ENCODE results near the gene VAMP4. TPM values are rescaled to one million over a fixed set of nuclear protein-coding genes. Genes with fewer than 3 reads are reported as not detected.

The VAMP4 gene
- total RNA-seq, 4 donors from 2014 or later: 6.0 to 14.3 (median 9.4) TPM

- H3K27me3 ChIP-seq: no peaks in the 10 kb centered on the region
- in situ Hi-C loops (cut with MboI; ENCODE audit: low pct_ligation_motif_present in 1 of 4, low pct_unique_long_range_greater_than_20kb in 1 of 4, low sequenced_read_pairs in 3 of 4): no loop called here
- intact Hi-C loops (cut with DNase I; ENCODE audit: low total_unique reads): no loop called here
- H3K36me3 ChIP-seq: no peaks in the 10 kb centered on the region
- H3K4me3 ChIP-seq: no peak overlapping the region
- DNase-seq: no peak
- no peaks in the 10 kb centered on the region for H3K4me1 ChIP-seq
- no peaks in the 10 kb centered on the region for H3K9me3 ChIP-seq
- TF ChIP-seq POLR2AphosphoS5 (IDR thresholded peaks at IDR 0.05) (no peak), CTCF (IDR thresholded peaks at IDR 0.05) (no peak), POLR2A (IDR thresholded peaks at IDR 0.05) (no peak), EP300 (IDR thresholded peaks at IDR 0.05; ENCODE audit: low read depth) (no peak)
- H3K27ac ChIP-seq: no peak overlapping the region
Observed at GRCh38 chr1:171758011-171758410, 16.1 kb upstream of the VAMP4 start.

GRCh38 chr1:171756856-171757255, 15.0 kb upstream of the VAMP4 start:
- in situ Hi-C loops (cut with MboI; ENCODE audit: low pct_ligation_motif_present in 1 of 4, low pct_unique_long_range_greater_than_20kb in 1 of 4, low sequenced_read_pairs in 3 of 4): no loop called here
- no peak overlapping the region for H3K27ac ChIP-seq
- no peaks in the 10 kb centered on the region for H3K36me3 ChIP-seq
- 89 to 100% methylated on average over 4 of the region's 4 CpGs for whole genome bisulfite sequencing, 2 donors (ENCODE audit: low coverage in 1 of 2)
- no peaks in the 10 kb centered on the region for H3K27me3 ChIP-seq
- H3K4me1 ChIP-seq: no peaks in the 10 kb centered on the region
- TF ChIP-seq POLR2AphosphoS5 (IDR thresholded peaks at IDR 0.05) (no peak), EP300 (IDR thresholded peaks at IDR 0.05; ENCODE audit: low read depth) (no peak)
- H3K4me3 ChIP-seq: no peak overlapping the region
- intact Hi-C loops (cut with DNase I; ENCODE audit: low total_unique reads): no loop called here
- H3K9me3 ChIP-seq: no peaks in the 10 kb centered on the region
- DNase-seq: no peak

GRCh38 chr1:171754971-171755370, 13.1 kb upstream of the VAMP4 start:
- WGBS, 2 donors (ENCODE audit: low coverage in 1 of 2): 100% methylated on average over 1 of the region's 1 CpG; no CpG with 5 or more reads in 1 of the 2 donors
- in situ Hi-C loops (cut with MboI; ENCODE audit: low pct_ligation_motif_present in 1 of 4, low pct_unique_long_range_greater_than_20kb in 1 of 4, low sequenced_read_pairs in 3 of 4) (no loop called here), intact Hi-C loops (cut with DNase I; ENCODE audit: low total_unique reads) (no loop called here)
- Histone ChIP-seq H3K27ac (no peak overlapping the region), H3K4me1 (no peaks in the 10 kb centered on the region), H3K36me3 (no peaks in the 10 kb centered on the region), H3K27me3 (no peaks in the 10 kb centered on the region), H3K9me3 (no peaks in the 10 kb centered on the region), H3K4me3 (no peak overlapping the region)
- no peak for DNase-seq
- no peak for TF ChIP-seq POLR2AphosphoS5 (IDR thresholded peaks at IDR 0.05)
- TF ChIP-seq CTCF (IDR thresholded peaks at IDR 0.05): no peak
- TF ChIP-seq EP300 (IDR thresholded peaks at IDR 0.05; ENCODE audit: low read depth): no peak
- no peak for TF ChIP-seq POLR2A (IDR thresholded peaks at IDR 0.05)

GRCh38 chr1:171754353-171754705, 12.5 kb upstream of the VAMP4 start:
- TF ChIP-seq CTCF (IDR thresholded peaks at IDR 0.05) (no peak), POLR2A (IDR thresholded peaks at IDR 0.05) (no peak), POLR2AphosphoS5 (IDR thresholded peaks at IDR 0.05) (no peak), EP300 (IDR thresholded peaks at IDR 0.05; ENCODE audit: low read depth) (no peak)
- Histone ChIP-seq H3K36me3 (no peaks in the 10 kb centered on the region), H3K27ac (no peak overlapping the region), H3K9me3 (no peaks in the 10 kb centered on the region), H3K4me1 (no peaks in the 10 kb centered on the region), H3K4me3 (no peak overlapping the region), H3K27me3 (no peaks in the 10 kb centered on the region)
- intact Hi-C loops (cut with DNase I; ENCODE audit: low total_unique reads): no loop called here
- DNase-seq: no peak
- WGBS, 2 donors (ENCODE audit: low coverage in 1 of 2): 65 to 74% methylated on average over 4 of the region's 4 CpGs
- in situ Hi-C loops (cut with MboI; ENCODE audit: low pct_ligation_motif_present in 1 of 4, low pct_unique_long_range_greater_than_20kb in 1 of 4, low sequenced_read_pairs in 3 of 4): no loop called here

GRCh38 chr1:171753685-171754352, 12.0 kb upstream of the VAMP4 start:
- 66 to 70% methylated on average over 3 to 4 of the region's 4 CpGs for WGBS, 2 donors (ENCODE audit: low coverage in 1 of 2)
- Histone ChIP-seq H3K4me1 (no peaks in the 10 kb centered on the region), H3K4me3 (no peak overlapping the region), H3K9me3 (no peaks in the 10 kb centered on the region), H3K36me3 (no peaks in the 10 kb centered on the region), H3K27me3 (no peaks in the 10 kb centered on the region), H3K27ac (no peak overlapping the region)
- TF ChIP-seq POLR2AphosphoS5 (IDR thresholded peaks at IDR 0.05): no peak
- TF ChIP-seq CTCF (IDR thresholded peaks at IDR 0.05): no peak
- no peak for TF ChIP-seq POLR2A (IDR thresholded peaks at IDR 0.05)
- TF ChIP-seq EP300 (IDR thresholded peaks at IDR 0.05; ENCODE audit: low read depth): no peak
- in situ Hi-C loops (cut with MboI; ENCODE audit: low pct_ligation_motif_present in 1 of 4, low pct_unique_long_range_greater_than_20kb in 1 of 4, low sequenced_read_pairs in 3 of 4) (no loop called here), intact Hi-C loops (cut with DNase I; ENCODE audit: low total_unique reads) (no loop called here)
- no peak for DNase-seq

Data from transverse colon (tissue), 4 donors.